Small intestine (tissue), 7 donors: ENCODE results near the gene CHIC1. TPM values are rescaled to one million over a fixed set of nuclear protein-coding genes. Genes with fewer than 3 reads are reported as not detected.
"Not testable (repeated sequence)": the region's sequence is repeated elsewhere in the genome, so short reads cannot be mapped to it uniquely, and the experiment has no call there.

Experiments used
- DNase-seq, 2 donors: peaks; one replicate each; pipeline versions ENCODE4 v3.0.0 to v3.0.0-alpha.2; 2013
- FAIRE-seq: peaks from 2 replicates; lab custom pipeline; 2012; peaks lifted over from hg19 to GRCh38; lab: Jason Lieb, UNC
- H3K27ac ChIP-seq, 3 donors: one replicate each; pipeline ENCODE4 v1.5.1; 2013; ENCODE audit warnings: low read length in 2 of 3, mild to moderate bottlenecking in 2 of 3, control low read depth in 1 of 3, inconsistent platforms in 1 of 3, low read depth in 1 of 3, moderate library complexity in 1 of 3
- H3K27me3 ChIP-seq, 3 donors: one replicate each; pipeline ENCODE4 v1.6.1; 2013; ENCODE audit warnings: low read length in 3 of 3, inconsistent platforms in 1 of 3; ENCODE audit not compliant: control insufficient read depth in 3 of 3, insufficient read depth in 3 of 3
- H3K36me3 ChIP-seq, 3 donors: one replicate each; pipeline ENCODE4 v1.6.1; 2013; ENCODE audit warnings: low read length in 3 of 3, inconsistent platforms in 1 of 3, low read depth in 1 of 3, mild to moderate bottlenecking in 1 of 3, moderate library complexity in 1 of 3; ENCODE audit not compliant: control insufficient read depth in 3 of 3, insufficient read depth in 2 of 3
- H3K4me1 ChIP-seq, 3 donors: one replicate each; pipeline ENCODE4 v1.6.1; 2013; ENCODE audit warnings: low read length in 2 of 3, inconsistent platforms in 1 of 3, low read depth in 1 of 3, mild to moderate bottlenecking in 1 of 3, moderate library complexity in 1 of 3; ENCODE audit not compliant: control insufficient read depth in 3 of 3, insufficient read depth in 2 of 3
- H3K4me3 ChIP-seq, 3 donors: one replicate each; pipeline ENCODE4 v1.5.1; 2013; ENCODE audit warnings: low read length in 3 of 3, control low read depth in 1 of 3, inconsistent platforms in 1 of 3, low read depth in 1 of 3, mild to moderate bottlenecking in 1 of 3, moderate library complexity in 1 of 3
- H3K9me3 ChIP-seq, 2 donors: one replicate each; pipeline ENCODE4 v1.6.1; 2013; ENCODE audit warnings: low read depth in 1 of 2, low read length in 1 of 2; ENCODE audit not compliant: control insufficient read depth in 2 of 2, insufficient read depth in 1 of 2
- WGBS, 3 donors: extraction: QIAGEN DNeasy Blood & Tissue Kit; methylation state at CpG; one replicate each; pipeline ENCODE4 v1.1.7; 2013; 5-methylcytosine and 5-hydroxymethylcytosine counted together
- polyA plus RNA-seq, 4 donors: library from polyadenylated mRNA; stranded (reverse) in 3 of 4; unstranded in 1 of 4; fragments of 200-250 nt in 3 of 4; fragments of 120-200 nt in 1 of 4; gene quantifications; one replicate each; pipeline versions ENCODE4 v1.2.1 to v1.2.3, GENCODE V29; 2013
- donor health status: healthy with polysubstance abuse.
- donor health status: control.
- donor health status: control.
- donor health status: Bipolar disorder and iron deficiency.
- donor health status: healthy.

Gene CHIC1
- polyA plus RNA-seq, 4 donors, result 1.1 to 13.4 (median 2.1) TPM

GRCh38 chrX:73661322-73661721 lies 98.3 kb downstream of the CHIC1 start:
- not testable (repeated sequence) for H3K4me1 ChIP-seq, H3K36me3 ChIP-seq, DNase-seq, H3K27me3 ChIP-seq, FAIRE-seq, H3K27ac ChIP-seq, H3K4me3 ChIP-seq
- peaks cover 0 to 35% of the 10 kb centered on the region in 2 donors for H3K9me3 ChIP-seq
- WGBS, 3 donors, result 60 to 95% (median 79%) methylated on average over 1 of the region's 1 CpG

- Histone ChIP-seq H3K4me3 (no peak overlapping the region), H3K27ac (no peak overlapping the region), H3K4me1 (no peaks in the 10 kb centered on the region), H3K27me3 (no peaks in the 10 kb centered on the region), H3K36me3 (peaks cover 0 to 2% (median 0%) of the 10 kb centered on the region in 3 donors), H3K9me3 (peaks cover 0 to 24% of the 10 kb centered on the region in 2 donors)
- 60 to 82% (median 71%) methylated on average over 5 of the region's 5 CpGs for WGBS, 3 donors
- FAIRE-seq (no peak), DNase-seq (no peak)
These were observed 105.8 kb downstream of the CHIC1 start for GRCh38 chrX:73668779-73669178.

GRCh38 chrX:73681408-73681807 lies 118.4 kb downstream of the CHIC1 start:
- no peak for DNase-seq
- no peak for FAIRE-seq
- Histone ChIP-seq H3K4me3 (no peak overlapping the region), H3K36me3 (no peaks in the 10 kb centered on the region), H3K27me3 (no peaks in the 10 kb centered on the region), H3K9me3 (peaks cover 0 to 9% of the 10 kb centered on the region in 2 donors), H3K4me1 (no peaks in the 10 kb centered on the region), H3K27ac (no peak overlapping the region)

GRCh38 chrX:73683236-73683859 lies 120.4 kb downstream of the CHIC1 start:
- FAIRE-seq (no peak), DNase-seq (no peak)
- no peaks in the 10 kb centered on the region for H3K27me3 ChIP-seq
- H3K4me3 ChIP-seq, result no peak overlapping the region
- no peaks in the 10 kb centered on the region for H3K36me3 ChIP-seq
- no peaks in the 10 kb centered on the region for H3K4me1 ChIP-seq
- H3K27ac ChIP-seq, result no peak overlapping the region
- 66 to 96% (median 85%) methylated on average over 3 of the region's 3 CpGs for WGBS, 3 donors
- peaks cover 0 to under 1% of the 10 kb centered on the region in 2 donors for H3K9me3 ChIP-seq

GRCh38 chrX:73707014-73707413 lies 144.0 kb downstream of the CHIC1 start:
- H3K4me1 ChIP-seq, H3K27me3 ChIP-seq, H3K27ac ChIP-seq, DNase-seq, H3K9me3 ChIP-seq, FAIRE-seq, H3K36me3 ChIP-seq, H3K4me3 ChIP-seq: not testable (repeated sequence)
- WGBS, 3 donors, result 85 to 100% (median 92%) methylated on average over 1 of the region's 1 CpG

GRCh38 chrX:73728602-73729001 lies 165.6 kb downstream of the CHIC1 start:
- Histone ChIP-seq H3K27ac (no peak overlapping the region), H3K4me1 (no peaks in the 10 kb centered on the region), H3K9me3 (peaks cover 0 to 3% of the 10 kb centered on the region in 2 donors), H3K27me3 (no peaks in the 10 kb centered on the region), H3K36me3 (no peaks in the 10 kb centered on the region), H3K4me3 (no peak overlapping the region)
- no peak for FAIRE-seq
- WGBS, 3 donors, result 37 to 70% (median 47%) methylated on average over 2 of the region's 2 CpGs
- no peak for DNase-seq

Other genes starting within 250 kb of the CHIC1 start
- not detected for gene CDX4, start 116.1 kb upstream of the CHIC1 start, polyA plus RNA-seq